ENCODE data around the gene ZNF611. TPM values are rescaled to one million over a fixed set of nuclear protein-coding genes. Genes with fewer than 3 reads are reported as not detected.
A peak's percentile ranks its signal among the peaks of the same experiment; 100 is the strongest.
"Not testable (repeated sequence)": the region's sequence is repeated elsewhere in the genome, so short reads cannot be mapped to it uniquely, and the experiment has no call there.

ZNF611 gene
- total RNA-seq (10 to 100 TPM; 14.6 to 15.5 TPM), total RNA-seq (13.4 to 84.5 (median 37.1) reads per million in 172 experiments)
- polyA plus RNA-seq (2013, experiment 1 of 2) = 8.9 TPM
- polyA plus RNA-seq (2013, experiment 2 of 2) = 12.5 TPM

GRCh38 chr19:52734893-52735661, at the start of gene ZNF611:
TSS of gene ZNF611 (minus strand) at chr19:52735044. CDS start at chr19:52715894, 19,150 bp downstream.
- intact Hi-C loops (cut with DNase I, micrococcal nuclease) = loop anchor here (1.0 to 10.0 kb wide), 10 partner anchors 44 to 598 kb away; partner anchors contain the start of genes ZNF160 (in 1 of the 2), ZNF616 (in 1 of the 2), ZNF665 (in 1 of the 2) and ZNF808 (in 1 of the 2)
- DNase-seq (peak; percentile 98 to 100 (median 99)), ATAC-seq (ENCODE audit: poor library complexity) (peak; percentile 97)
- TF ChIP-seq CTCF (IDR thresholded peaks at IDR 0.05) = peak; percentile 70
- peak within 1 kb of the TSS; percentile 95 for H3K4me3 Mint-ChIP-seq
- H3K36me3 Mint-ChIP-seq (ENCODE audit: low read depth) = peaks cover 28% of the 10 kb centered on the region
- peak within 1 kb of the TSS; percentile 74 to 93 for H3K27ac ChIP-seq (ENCODE audit: low read depth in 1 of 2, low read length in 2 of 2)
- peaks cover 23% of the 10 kb centered on the region for H3K4me1 ChIP-seq (ENCODE audit: insufficient read depth, low read length)
- no peaks in the 10 kb centered on the region for H3K27me3 ChIP-seq (ENCODE audit: control insufficient read depth in 1 of 2, insufficient read depth in 2 of 2, low read length in 2 of 2)
- H3K27me3 Mint-ChIP-seq = no peaks in the 10 kb centered on the region
- H3K36me3 ChIP-seq (ENCODE audit: insufficient read depth, low read length) = no peaks in the 10 kb centered on the region
- peaks cover 0 to 15% of the 10 kb centered on the region in 2 experiments for H3K9me3 ChIP-seq (ENCODE audit: control insufficient read depth in 1 of 2, insufficient read depth in 1 of 2, low read length in 2 of 2)
- H3K4me1 Mint-ChIP-seq (ENCODE audit: low read depth) = peaks cover 28% of the 10 kb centered on the region
- ChIA-PET CTCF (interaction anchor here (0.6 to 0.8 kb wide), 4 partner anchors 36 to 487 kb away, joined by 3 to 5 read pairs (median 4); no protein-coding TSS in a partner anchor), POLR2A (interaction anchor here (1.2 kb wide), 2 partner anchors 133 to 466 kb away, joined by 3 to 4 read pairs; partner anchors contain the start of gene ZNF766)
- no peaks in the 10 kb centered on the region for H3K9me3 Mint-ChIP-seq
- H3K27ac Mint-ChIP-seq = peak within 1 kb of the TSS; percentile 96
- H3K4me3 ChIP-seq (ENCODE audit: low read length) = peak within 1 kb of the TSS; percentile 98

GRCh38 chr19:52782864-52783263, 48.0 kb upstream of the ZNF611 start:
- CTCF ChIA-PET; ATAC-seq (ENCODE audit: poor library complexity); H3K9me3 Mint-ChIP-seq; H3K27ac ChIP-seq (ENCODE audit: low read depth in 1 of 2, low read length in 2 of 2); H3K27me3 ChIP-seq (ENCODE audit: control insufficient read depth in 1 of 2, insufficient read depth in 2 of 2, low read length in 2 of 2); DNase-seq; H3K4me3 ChIP-seq (ENCODE audit: low read length); H3K27ac Mint-ChIP-seq; H3K27me3 Mint-ChIP-seq; POLR2A ChIA-PET; H3K4me3 Mint-ChIP-seq: not testable (repeated sequence)
- Histone ChIP-seq H3K9me3 (ENCODE audit: control insufficient read depth in 1 of 2, insufficient read depth in 1 of 2, low read length in 2 of 2) (peaks cover 10 to 49% of the 10 kb centered on the region in 2 experiments), H3K36me3 (ENCODE audit: insufficient read depth, low read length) (peaks cover 12% of the 10 kb centered on the region), H3K4me1 (ENCODE audit: insufficient read depth, low read length) (peaks cover 31% of the 10 kb centered on the region)
- intact Hi-C loops (cut with DNase I, micrococcal nuclease) = loop anchor here in 1 of 2 experiments (10.0 kb wide), 1 partner anchor 162 kb away; no protein-coding TSS in a partner anchor
- H3K36me3 Mint-ChIP-seq (ENCODE audit: low read depth) = peaks cover 84% of the 10 kb centered on the region
- peaks cover 53% of the 10 kb centered on the region for H3K4me1 Mint-ChIP-seq (ENCODE audit: low read depth)

- ChIA-PET CTCF (no interaction called here), POLR2A (interaction anchor here (0.6 kb wide), 2 partner anchors 26 to 654 kb away, joined by 3 read pairs; no protein-coding TSS in a partner anchor)
- intact Hi-C loops (cut with DNase I, micrococcal nuclease) = no loop called here
- Histone ChIP-seq H3K27ac (ENCODE audit: low read depth in 1 of 2, low read length in 2 of 2) (no peak overlapping the region), H3K4me1 (ENCODE audit: insufficient read depth, low read length) (peaks cover 10% of the 10 kb centered on the region), H3K4me3 (ENCODE audit: low read length) (no peak overlapping the region), H3K9me3 (ENCODE audit: control insufficient read depth in 1 of 2, insufficient read depth in 1 of 2, low read length in 2 of 2) (peaks cover 10 to 46% of the 10 kb centered on the region in 2 experiments), H3K27me3 (ENCODE audit: control insufficient read depth in 1 of 2, insufficient read depth in 2 of 2, low read length in 2 of 2) (no peaks in the 10 kb centered on the region), H3K36me3 (ENCODE audit: insufficient read depth, low read length) (peaks cover 18% of the 10 kb centered on the region)
- DNase-seq (peak in 5 of 14 experiments; percentile 0 to 63 (median 39)), ATAC-seq (ENCODE audit: poor library complexity) (no peak)
- TF ChIP-seq CTCF (IDR thresholded peaks at IDR 0.05) = no peak
- H3K4me1 Mint-ChIP-seq (ENCODE audit: low read depth) = peaks cover 21% of the 10 kb centered on the region
- H3K36me3 Mint-ChIP-seq (ENCODE audit: low read depth) = peaks cover 89% of the 10 kb centered on the region
- H3K27ac Mint-ChIP-seq = peak overlapping the region; percentile 19
- H3K27me3 Mint-ChIP-seq = no peaks in the 10 kb centered on the region
- H3K4me3 Mint-ChIP-seq = no peak overlapping the region
- H3K9me3 Mint-ChIP-seq = peaks cover 8% of the 10 kb centered on the region
These were observed 44.0 kb upstream of the ZNF611 start for GRCh38 chr19:52778811-52779210.

GRCh38 chr19:52756447-52756846, 21.6 kb upstream of the ZNF611 start:
- H3K4me1 Mint-ChIP-seq (ENCODE audit: low read depth); POLR2A ChIA-PET; H3K27me3 ChIP-seq (ENCODE audit: control insufficient read depth in 1 of 2, insufficient read depth in 2 of 2, low read length in 2 of 2); H3K9me3 Mint-ChIP-seq; H3K27me3 Mint-ChIP-seq; H3K4me3 ChIP-seq (ENCODE audit: low read length); intact Hi-C loops (cut with DNase I, micrococcal nuclease); H3K4me1 ChIP-seq (ENCODE audit: insufficient read depth, low read length); H3K4me3 Mint-ChIP-seq; ATAC-seq (ENCODE audit: poor library complexity); H3K27ac ChIP-seq (ENCODE audit: low read depth in 1 of 2, low read length in 2 of 2); H3K27ac Mint-ChIP-seq; DNase-seq; CTCF ChIA-PET; H3K36me3 ChIP-seq (ENCODE audit: insufficient read depth, low read length): not testable (repeated sequence)
- H3K9me3 ChIP-seq (ENCODE audit: control insufficient read depth in 1 of 2, insufficient read depth in 1 of 2, low read length in 2 of 2) = peaks cover 6 to 16% of the 10 kb centered on the region in 2 experiments
- peaks cover 23% of the 10 kb centered on the region for H3K36me3 Mint-ChIP-seq (ENCODE audit: low read depth)

All from CD4-positive, alpha-beta T cell (primary cell).